Effector memory CD8-positive, alpha-beta T cell (primary cell): ENCODE data around the gene RNF207.
A peak's percentile ranks its signal among the peaks of the same experiment; 100 is the strongest.

Experiments used
- ATAC-seq: fragments of 150-1000 bp; cut with Tn5 transposase; replicated peaks from 2 replicates; pipeline ENCODE4 v1.10.0; 2021; ENCODE audit warnings: mild to moderate bottlenecking, moderate library complexity
- DNase-seq, 3 experiments: peaks; one replicate each; pipeline ENCODE4 v3.0.0; 2021
- H3K27ac Mint-ChIP-seq, 2 donors: one replicate each; pipeline ENCODE4 v1.8.0; 2022; ENCODE audit warnings: mild to moderate bottlenecking in 2 of 2, mixed read lengths in 2 of 2, moderate library complexity in 2 of 2
- H3K27me3 Mint-ChIP-seq, 2 donors: one replicate each; pipeline ENCODE4 v1.8.0; 2022; ENCODE audit warnings: mixed read lengths in 2 of 2
- H3K36me3 Mint-ChIP-seq: one replicate; pipeline ENCODE4 v1.8.0; 2022; ENCODE audit warnings: mild to moderate bottlenecking, moderate library complexity, mixed read lengths; ENCODE audit not compliant: insufficient read depth
- H3K4me1 Mint-ChIP-seq, 2 donors: one replicate each; pipeline ENCODE4 v1.8.0; 2022; ENCODE audit warnings: low read depth in 2 of 2, mixed read lengths in 2 of 2
- H3K4me3 Mint-ChIP-seq, 2 donors: one replicate each; pipeline ENCODE4 v1.8.0; 2022; ENCODE audit warnings: mild to moderate bottlenecking in 2 of 2, mixed read lengths in 2 of 2, moderate library complexity in 2 of 2
- H3K9me3 Mint-ChIP-seq, 2 donors: one replicate each; pipeline ENCODE4 v1.8.0; 2022; ENCODE audit warnings: mixed read lengths in 2 of 2

RNF207 gene

DNA sequence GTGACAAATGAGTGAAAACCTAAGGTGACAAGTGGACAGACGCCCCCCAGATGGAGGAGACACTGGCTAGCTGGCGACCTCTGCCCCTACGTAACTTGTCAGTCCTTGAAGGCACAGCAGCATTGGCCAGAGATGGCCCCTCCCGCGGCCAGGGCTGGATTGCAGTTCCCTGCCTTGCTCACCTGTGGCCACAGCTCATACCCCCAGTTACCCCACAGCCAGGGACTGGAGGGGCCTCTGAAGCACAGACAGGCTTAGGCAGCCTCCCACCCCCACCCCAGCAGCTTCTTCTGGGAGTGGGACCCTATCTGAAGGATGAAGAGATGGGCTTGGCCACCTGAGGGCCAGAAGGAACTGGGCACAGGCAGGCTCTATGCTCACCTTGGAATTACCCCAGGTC is 41.7 kb downstream of the RNF207 start:
- peaks cover 47 to 79% of the 10 kb centered on the region in 2 donors for H3K27me3 Mint-ChIP-seq

GRCh38 chr1:6248161-6248776 is 42.4 kb downstream of the RNF207 start:
- no peaks in the 10 kb centered on the region for H3K9me3 Mint-ChIP-seq
- no peak overlapping the region for H3K27ac Mint-ChIP-seq
- peaks cover 14% of the 10 kb centered on the region for H3K36me3 Mint-ChIP-seq
- DNase-seq (no peak), ATAC-seq (no peak)
- peaks cover 45 to 75% of the 10 kb centered on the region in 2 donors for H3K27me3 Mint-ChIP-seq
- peak overlapping the region in 1 of 2 donors; percentile 34 for H3K4me3 Mint-ChIP-seq
- peaks cover 7 to 11% of the 10 kb centered on the region in 2 donors for H3K4me1 Mint-ChIP-seq

More for the DNA sequence above, 41.7 kb downstream of the RNF207 start:
- H3K4me3 Mint-ChIP-seq: no peak overlapping the region
- peaks cover 17% of the 10 kb centered on the region for H3K36me3 Mint-ChIP-seq
- H3K9me3 Mint-ChIP-seq: no peaks in the 10 kb centered on the region
- peaks cover 7 to 11% of the 10 kb centered on the region in 2 donors for H3K4me1 Mint-ChIP-seq
- no peak for DNase-seq
- H3K27ac Mint-ChIP-seq: no peak overlapping the region
- no peak for ATAC-seq

DNA sequence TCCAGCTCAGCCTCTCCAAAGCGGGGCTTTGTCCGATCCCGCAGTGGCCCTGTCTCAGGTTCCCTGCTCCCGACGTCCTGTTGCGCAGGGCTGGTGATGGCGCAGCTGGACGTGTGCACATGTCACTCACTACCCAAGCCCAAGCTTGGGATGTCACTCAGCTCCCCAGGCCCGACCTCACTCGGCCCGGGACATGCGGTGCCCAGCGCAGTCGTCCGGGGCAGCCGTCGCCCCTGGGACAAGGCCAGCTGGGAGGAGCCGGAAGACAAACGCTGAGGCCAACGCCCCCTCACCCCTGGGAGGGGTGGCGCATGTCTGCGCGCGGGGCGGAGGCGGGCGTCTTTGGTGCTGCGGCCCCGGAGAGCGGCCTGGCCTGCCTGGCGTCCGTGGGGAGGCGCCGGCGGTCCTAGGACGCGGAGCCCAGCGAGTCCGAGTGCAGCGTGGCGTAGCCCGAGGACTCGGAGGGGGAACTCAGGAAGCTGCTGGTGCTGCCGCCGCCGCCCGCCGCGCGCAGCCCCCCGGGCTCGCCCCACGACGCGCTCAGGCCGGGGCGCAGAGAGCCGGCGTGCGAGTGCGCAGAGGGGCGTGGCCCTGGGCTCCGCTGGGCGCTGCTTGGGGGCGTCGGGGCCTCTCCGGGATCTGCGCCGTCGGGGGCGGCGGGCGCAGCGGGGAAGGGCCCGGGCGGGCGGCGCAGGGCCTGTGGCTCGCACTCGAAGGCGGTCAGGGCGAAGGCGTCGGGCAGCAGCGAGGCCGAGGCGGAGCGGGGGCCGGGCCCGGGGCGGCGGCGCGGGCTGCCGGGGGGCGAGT is 43.2 kb downstream of the RNF207 start:
- peaks cover 36 to 66% of the 10 kb centered on the region in 2 donors for H3K27me3 Mint-ChIP-seq
- no peak overlapping the region for H3K27ac Mint-ChIP-seq
- peak overlapping the region in 1 of 2 donors; percentile 34 for H3K4me3 Mint-ChIP-seq

DNA sequence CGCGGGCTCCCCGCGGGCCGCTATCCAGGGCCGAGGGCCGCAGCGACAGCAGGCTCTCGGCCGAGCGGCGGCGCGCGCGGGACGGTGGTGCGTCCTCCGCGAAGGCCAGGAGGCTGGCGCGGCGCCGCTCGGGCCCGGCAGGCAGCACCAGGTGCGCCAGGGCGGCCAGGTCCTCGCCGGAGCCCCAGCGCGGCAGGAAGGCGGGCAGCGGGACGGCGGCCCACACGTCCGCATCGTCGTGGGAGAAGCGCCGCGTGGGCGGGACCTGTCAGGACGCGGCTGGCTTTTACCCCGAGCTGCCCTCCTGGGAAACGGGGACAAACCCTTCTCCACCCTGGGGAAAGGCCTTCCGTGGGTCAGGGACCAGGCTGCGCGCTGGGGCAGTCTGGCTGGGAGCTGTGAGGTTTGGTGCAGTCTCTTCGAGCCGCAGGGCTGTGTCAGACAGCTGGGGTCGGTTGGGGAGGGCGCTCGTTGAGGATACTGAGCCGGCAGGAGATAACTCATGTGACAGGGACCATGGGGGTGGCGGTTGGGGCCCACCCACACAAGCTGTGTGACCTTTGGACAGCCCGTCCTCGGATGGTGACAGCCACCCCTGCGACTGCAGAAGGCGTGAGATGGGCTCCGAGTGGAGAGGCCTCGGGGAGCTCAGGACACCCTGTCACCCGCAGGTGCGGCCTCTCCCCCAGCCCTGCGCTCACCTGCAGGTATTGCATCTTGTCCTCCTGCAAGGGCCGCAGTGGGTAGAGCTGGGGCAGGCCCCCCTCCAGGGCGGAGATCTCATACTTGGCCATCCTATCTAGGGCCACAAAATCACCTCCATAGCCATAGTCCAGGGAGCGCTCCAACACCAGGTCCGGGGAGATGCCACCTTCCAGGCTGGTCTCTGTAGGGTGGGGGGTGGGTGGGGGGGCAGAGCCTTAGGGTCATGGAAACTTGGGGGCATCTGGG is 44.1 kb downstream of the RNF207 start:
- Mint-ChIP-seq H3K27ac (no peak overlapping the region), H3K9me3 (no peaks in the 10 kb centered on the region), H3K4me3 (no peak overlapping the region), H3K4me1 (peaks cover 7 to 11% of the 10 kb centered on the region in 2 donors), H3K27me3 (peaks cover 36 to 58% of the 10 kb centered on the region in 2 donors), H3K36me3 (peaks cover 10% of the 10 kb centered on the region)
- ATAC-seq (no peak), DNase-seq (no peak)

More for the DNA sequence above, 43.2 kb downstream of the RNF207 start:
- peaks cover 10% of the 10 kb centered on the region for H3K36me3 Mint-ChIP-seq
- no peak for DNase-seq
- no peaks in the 10 kb centered on the region for H3K9me3 Mint-ChIP-seq
- ATAC-seq: no peak
- peaks cover 7 to 11% of the 10 kb centered on the region in 2 donors for H3K4me1 Mint-ChIP-seq

- DNase-seq (no peak), ATAC-seq (no peak)
- Mint-ChIP-seq H3K9me3 (no peaks in the 10 kb centered on the region), H3K4me3 (no peak overlapping the region), H3K27ac (no peak overlapping the region), H3K4me1 (peaks cover 7 to 8% of the 10 kb centered on the region in 2 donors), H3K36me3 (peaks cover 8% of the 10 kb centered on the region), H3K27me3 (peaks cover 36 to 56% of the 10 kb centered on the region in 2 donors)
These were observed 45.3 kb downstream of the RNF207 start for GRCh38 chr1:6251233-6251632.

- H3K27ac Mint-ChIP-seq: no peak overlapping the region
- DNase-seq: no peak
- H3K9me3 Mint-ChIP-seq: no peaks in the 10 kb centered on the region
- H3K4me1 Mint-ChIP-seq: peaks cover 3% of the 10 kb centered on the region in 2 donors
- peaks cover 30 to 50% of the 10 kb centered on the region in 2 donors for H3K27me3 Mint-ChIP-seq
- no peak for ATAC-seq
- H3K4me3 Mint-ChIP-seq: no peak overlapping the region
- H3K36me3 Mint-ChIP-seq: peaks cover 3% of the 10 kb centered on the region
These were observed 45.9 kb downstream of the RNF207 start for GRCh38 chr1:6251681-6252373.

- H3K36me3 Mint-ChIP-seq: peaks cover 3% of the 10 kb centered on the region
- H3K9me3 Mint-ChIP-seq: no peaks in the 10 kb centered on the region
- DNase-seq (no peak), ATAC-seq (no peak)
- H3K27ac Mint-ChIP-seq: no peak overlapping the region
- H3K27me3 Mint-ChIP-seq: peaks cover 25 to 49% of the 10 kb centered on the region in 2 donors
- H3K4me3 Mint-ChIP-seq: no peak overlapping the region
- H3K4me1 Mint-ChIP-seq: no peaks in the 10 kb centered on the region
These were observed 46.4 kb downstream of the RNF207 start for GRCh38 chr1:6252374-6252710.

DNA sequence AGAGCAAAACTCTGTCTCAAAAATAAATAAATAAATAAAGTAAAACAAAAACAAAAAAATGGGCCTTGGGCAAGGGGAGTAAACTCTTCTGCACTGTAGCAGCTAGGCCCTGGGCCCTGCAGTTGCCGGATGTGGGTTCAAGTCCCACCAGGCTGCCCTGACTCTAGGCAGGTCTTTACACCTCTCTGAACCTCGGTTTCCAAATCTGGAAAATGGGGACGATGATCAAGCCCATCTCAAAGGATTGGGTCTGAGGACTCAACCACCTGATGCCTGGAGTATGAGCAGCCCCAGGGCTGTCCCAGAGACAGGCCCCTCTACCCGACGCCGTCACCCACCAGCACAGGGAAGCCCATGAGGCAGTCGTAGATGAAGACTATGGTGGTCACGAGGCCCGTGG is 47.5 kb downstream of the RNF207 start:
- Mint-ChIP-seq H3K4me1 (no peaks in the 10 kb centered on the region), H3K4me3 (no peak overlapping the region), H3K27me3 (peaks cover 18 to 42% of the 10 kb centered on the region in 2 donors), H3K9me3 (no peaks in the 10 kb centered on the region), H3K27ac (no peak overlapping the region), H3K36me3 (peaks cover 3% of the 10 kb centered on the region)
- DNase-seq (no peak), ATAC-seq (no peak)

DNA sequence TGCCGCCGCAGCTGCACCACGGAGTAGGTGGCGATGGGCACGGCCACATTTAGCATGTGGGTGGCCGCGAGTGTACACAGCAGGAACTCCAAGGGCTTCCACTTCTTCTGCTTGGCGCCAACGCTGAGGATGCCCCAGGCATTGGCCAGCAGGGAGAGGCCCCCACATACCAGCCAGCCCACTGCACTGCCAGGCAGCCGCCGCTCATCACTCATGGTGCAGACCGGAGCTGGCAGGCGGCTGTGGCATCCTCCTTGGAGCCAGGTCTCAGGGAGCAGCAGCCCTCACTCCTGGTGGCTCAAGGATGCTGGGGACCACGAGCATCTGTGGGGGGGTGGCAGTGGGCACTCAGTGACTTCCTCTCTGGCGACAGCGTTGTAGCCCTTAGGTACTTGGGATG is 48.8 kb downstream of the RNF207 start:
- Mint-ChIP-seq H3K27me3 (peaks cover 16 to 35% of the 10 kb centered on the region in 2 donors), H3K36me3 (peaks cover 9% of the 10 kb centered on the region), H3K27ac (no peak overlapping the region), H3K4me3 (no peak overlapping the region), H3K9me3 (no peaks in the 10 kb centered on the region), H3K4me1 (peaks cover 0 to under 1% of the 10 kb centered on the region in 2 donors)
- ATAC-seq: no peak
- no peak for DNase-seq

DNA sequence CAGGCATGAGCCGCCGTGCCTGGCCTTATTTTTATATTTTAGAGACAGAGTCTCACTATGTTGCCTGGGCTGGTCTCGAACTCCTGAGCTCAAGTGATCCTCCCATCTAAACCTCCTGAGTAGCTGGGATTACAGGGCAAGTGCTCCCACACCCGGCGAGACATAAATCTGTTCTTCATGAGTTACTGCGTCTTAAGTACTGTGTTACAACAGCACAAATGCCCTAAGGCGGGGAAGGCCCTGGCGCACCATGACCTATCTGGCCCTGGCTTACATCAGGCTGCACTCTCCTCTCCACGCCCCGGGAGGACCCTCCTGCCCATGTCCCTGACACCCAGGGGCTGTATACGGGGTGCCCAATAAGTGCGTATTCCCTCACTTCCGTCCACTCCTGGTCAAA is 50.7 kb downstream of the RNF207 start:
- H3K4me1 Mint-ChIP-seq: peaks cover 0 to 3% of the 10 kb centered on the region in 2 donors
- ATAC-seq: no peak

DNA sequence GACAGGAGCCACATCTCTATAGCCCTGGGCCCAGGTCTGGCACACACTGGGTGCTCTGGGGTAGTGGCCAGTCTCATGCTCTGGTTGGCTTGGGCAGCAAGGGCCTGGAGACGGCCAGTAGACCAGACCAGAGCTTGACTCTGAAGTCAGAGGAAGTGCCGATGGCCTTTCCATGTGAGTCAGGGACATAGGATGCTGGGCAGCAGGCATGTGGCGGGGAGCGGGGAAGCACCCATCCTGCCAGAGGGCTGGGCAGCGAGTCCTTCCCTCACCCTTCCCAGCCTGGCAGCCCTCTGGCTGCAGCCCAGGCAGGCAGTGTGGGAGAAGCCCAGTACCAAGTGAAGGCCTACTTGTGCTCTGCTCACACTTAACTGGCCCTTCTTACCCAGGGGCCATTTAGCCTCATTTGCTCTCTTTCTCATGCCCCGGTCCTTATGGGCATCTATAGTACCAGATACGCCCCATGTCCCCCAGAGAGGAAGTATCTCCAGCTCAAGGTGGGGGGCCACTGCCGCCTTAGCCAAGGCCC is 51.7 kb downstream of the RNF207 start:
- Mint-ChIP-seq H3K9me3 (no peaks in the 10 kb centered on the region), H3K27me3 (peaks cover 0 to 20% of the 10 kb centered on the region in 2 donors), H3K4me1 (peaks cover 0 to 3% of the 10 kb centered on the region in 2 donors), H3K4me3 (no peak overlapping the region), H3K27ac (peak overlapping the region in 1 of 2 donors; percentile 41), H3K36me3 (peaks cover 10% of the 10 kb centered on the region)
- DNase-seq (no peak), ATAC-seq (no peak)

More for the DNA sequence above, 50.7 kb downstream of the RNF207 start:
- no peaks in the 10 kb centered on the region for H3K9me3 Mint-ChIP-seq
- H3K27me3 Mint-ChIP-seq: peaks cover 0 to 20% of the 10 kb centered on the region in 2 donors
- DNase-seq: no peak
- H3K36me3 Mint-ChIP-seq: peaks cover 9% of the 10 kb centered on the region
- no peak overlapping the region for H3K4me3 Mint-ChIP-seq
- no peak overlapping the region for H3K27ac Mint-ChIP-seq

- Mint-ChIP-seq H3K9me3 (no peaks in the 10 kb centered on the region), H3K4me3 (no peak overlapping the region), H3K4me1 (peaks cover 0 to 5% of the 10 kb centered on the region in 2 donors), H3K36me3 (peaks cover 10% of the 10 kb centered on the region), H3K27ac (no peak overlapping the region), H3K27me3 (peaks cover 0 to 20% of the 10 kb centered on the region in 2 donors)
- ATAC-seq (no peak), DNase-seq (no peak)
These were observed 52.8 kb downstream of the RNF207 start for GRCh38 chr1:6258675-6259074.
